Natural killer cell (primary cell): ENCODE results near the gene ABCB4. TPM values are rescaled to one million over a fixed set of nuclear protein-coding genes. Genes with fewer than 3 reads are reported as not detected.

ENCODE experiments used
- ATAC-seq, 3 donors: fragments of 150-1000 bp in 2 of 3; fragments of 200-7000 bp in 1 of 3; cut with Tn5 transposase; 1 replicate in 1 of 3; 2 replicates in 2 of 3; pipeline ENCODE4 v1.10.0; 2021; ENCODE audit warnings: mild to moderate bottlenecking in 2 of 3, moderate library complexity in 2 of 3
- DNase-seq, 2 donors: peaks; one replicate each; pipeline versions ENCODE4 v3.0.0 to v3.0.0-alpha.2; 2013 to 2021; ENCODE audit warnings: mixed read lengths in 1 of 2
- H3K27ac ChIP-seq: one replicate; pipeline ENCODE4 v1.5.1; 2013; ENCODE audit warnings: mild to moderate bottlenecking, low read length
- H3K27me3 ChIP-seq: one replicate; pipeline ENCODE4 v1.6.1; 2013; ENCODE audit warnings: low read length; ENCODE audit not compliant: control insufficient read depth, insufficient read depth
- H3K36me3 ChIP-seq: one replicate; pipeline ENCODE4 v1.6.1; 2013; ENCODE audit warnings: low read length; ENCODE audit not compliant: control insufficient read depth, insufficient read depth
- H3K4me1 ChIP-seq: one replicate; pipeline ENCODE4 v1.6.1; 2013; ENCODE audit warnings: low read length; ENCODE audit not compliant: control insufficient read depth, insufficient read depth
- H3K4me3 ChIP-seq: one replicate; pipeline ENCODE4 v1.5.1; 2013; ENCODE audit warnings: low read length
- H3K9me3 ChIP-seq: one replicate; pipeline ENCODE4 v1.6.1; 2013; ENCODE audit warnings: low read length; ENCODE audit not compliant: control insufficient read depth, insufficient read depth
- H3K27ac Mint-ChIP-seq, 2 donors: one replicate each; pipeline ENCODE4 v1.8.0; 2022; ENCODE audit warnings: mild to moderate bottlenecking in 2 of 2, mixed read lengths in 2 of 2, moderate library complexity in 1 of 2
- H3K27me3 Mint-ChIP-seq, 2 donors: one replicate each; pipeline ENCODE4 v1.8.0; 2022; ENCODE audit warnings: low read depth in 2 of 2, mixed read lengths in 2 of 2
- H3K36me3 Mint-ChIP-seq: one replicate; pipeline ENCODE4 v1.8.0; 2022; ENCODE audit warnings: mixed read lengths
- H3K4me1 Mint-ChIP-seq, 2 donors: one replicate each; pipeline ENCODE4 v1.8.0; 2022; ENCODE audit warnings: mixed read lengths in 2 of 2
- H3K4me3 Mint-ChIP-seq: one replicate; pipeline ENCODE4 v1.8.0; 2022; ENCODE audit warnings: mild to moderate bottlenecking, moderate library complexity, mixed read lengths
- H3K9me3 Mint-ChIP-seq, 2 donors: one replicate each; pipeline ENCODE4 v1.8.0; 2022; ENCODE audit warnings: mixed read lengths in 2 of 2
- WGBS: methylation state at CpG from one replicate; pipeline ENCODE4 v1.1.7; 2013; ENCODE audit warnings: missing lambda C conversion rate; ENCODE audit not compliant: insufficient coverage; 5-methylcytosine and 5-hydroxymethylcytosine counted together
- intact Hi-C: fragments of 100-400 bp; cut with micrococcal nuclease; formaldehyde crosslinking; loops from one replicate; pipeline ENCODE4 v1.14.2; 2022
- total RNA-seq, 4 donors: library from RNA; stranded (reverse); fragments of 120-200 nt in 1 of 4; gene quantifications; one replicate each; pipeline versions ENCODE4 v1.2.3 to v1.2.4, GENCODE V29; 2013 to 2022
- TF ChIP-seq, protein P1 (sequence below): fragments of 200-600 bp; IDR thresholded peaks from one replicate; pipeline ENCODE4 v1.8.0; 2022; ENCODE audit warnings: antibody characterized with exemption

Gene ABCB4
- total RNA-seq, 3 donors from 2014 or later (not counting 1 experiment from before 2014, with no cell fraction given): 0.14 to 0.63 (median 0.50) TPM

DNA sequence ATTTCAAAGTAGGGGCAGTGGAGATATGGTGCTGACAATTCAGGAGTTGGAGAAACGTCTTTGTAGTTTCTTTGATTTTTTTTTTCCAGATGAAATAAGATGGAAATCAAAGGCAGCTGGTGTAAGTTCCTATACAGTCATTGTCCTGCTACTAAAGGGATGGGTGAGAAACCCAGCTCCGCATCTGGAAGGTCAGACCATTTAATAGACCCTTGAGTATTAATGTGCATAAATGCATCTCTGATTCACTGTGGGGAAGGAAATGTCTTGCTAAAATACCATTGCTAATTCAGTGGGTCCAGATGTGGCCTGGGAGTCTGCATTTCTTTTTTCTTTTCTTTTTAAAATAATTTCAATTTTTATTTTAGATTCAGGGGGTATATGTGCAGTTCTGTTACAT is 15.5 kb downstream of the ABCB4 start:
- H3K4me1 Mint-ChIP-seq: no peaks in the 10 kb centered on the region
- TF ChIP-seq, protein P1, sequence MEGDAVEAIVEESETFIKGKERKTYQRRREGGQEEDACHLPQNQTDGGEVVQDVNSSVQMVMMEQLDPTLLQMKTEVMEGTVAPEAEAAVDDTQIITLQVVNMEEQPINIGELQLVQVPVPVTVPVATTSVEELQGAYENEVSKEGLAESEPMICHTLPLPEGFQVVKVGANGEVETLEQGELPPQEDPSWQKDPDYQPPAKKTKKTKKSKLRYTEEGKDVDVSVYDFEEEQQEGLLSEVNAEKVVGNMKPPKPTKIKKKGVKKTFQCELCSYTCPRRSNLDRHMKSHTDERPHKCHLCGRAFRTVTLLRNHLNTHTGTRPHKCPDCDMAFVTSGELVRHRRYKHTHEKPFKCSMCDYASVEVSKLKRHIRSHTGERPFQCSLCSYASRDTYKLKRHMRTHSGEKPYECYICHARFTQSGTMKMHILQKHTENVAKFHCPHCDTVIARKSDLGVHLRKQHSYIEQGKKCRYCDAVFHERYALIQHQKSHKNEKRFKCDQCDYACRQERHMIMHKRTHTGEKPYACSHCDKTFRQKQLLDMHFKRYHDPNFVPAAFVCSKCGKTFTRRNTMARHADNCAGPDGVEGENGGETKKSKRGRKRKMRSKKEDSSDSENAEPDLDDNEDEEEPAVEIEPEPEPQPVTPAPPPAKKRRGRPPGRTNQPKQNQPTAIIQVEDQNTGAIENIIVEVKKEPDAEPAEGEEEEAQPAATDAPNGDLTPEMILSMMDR: no peak
- ATAC-seq: no peak
- H3K36me3 ChIP-seq: no peaks in the 10 kb centered on the region
- intact Hi-C loops: no loop called here
- DNase-seq: no peak
- H3K27ac ChIP-seq: no peak overlapping the region
- no peaks in the 10 kb centered on the region for H3K36me3 Mint-ChIP-seq
- WGBS: 84% methylated on average over 2 of the region's 2 CpGs
- no peaks in the 10 kb centered on the region for H3K9me3 ChIP-seq
- H3K27me3 Mint-ChIP-seq: peaks cover 12 to 14% of the 10 kb centered on the region in 2 donors
- H3K27ac Mint-ChIP-seq: no peak overlapping the region
- H3K4me1 ChIP-seq: no peaks in the 10 kb centered on the region
- H3K4me3 Mint-ChIP-seq: no peak overlapping the region
- H3K27me3 ChIP-seq: no peaks in the 10 kb centered on the region
- H3K9me3 Mint-ChIP-seq: no peaks in the 10 kb centered on the region
- H3K4me3 ChIP-seq: no peak overlapping the region

DNA sequence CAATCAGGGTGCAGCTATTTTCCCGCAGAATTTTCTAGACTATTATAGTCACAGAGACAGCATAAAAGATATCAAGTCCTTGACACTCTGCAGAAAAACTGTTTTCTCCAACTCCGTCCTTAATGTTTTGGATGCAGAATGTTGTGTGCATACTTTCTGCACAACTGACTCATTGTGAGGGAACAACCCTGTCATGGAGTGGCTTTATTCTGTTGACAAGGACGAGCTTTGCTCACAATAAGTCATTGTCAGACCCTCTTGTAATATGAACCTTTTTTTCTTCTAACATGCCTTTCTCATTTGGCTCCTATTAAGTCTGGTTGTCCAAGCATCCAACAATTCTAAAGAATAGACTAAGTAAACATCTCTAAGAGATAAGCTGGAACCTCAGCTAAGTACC is 17.3 kb downstream of the ABCB4 start:
- no peaks in the 10 kb centered on the region for H3K9me3 Mint-ChIP-seq
- no peaks in the 10 kb centered on the region for H3K4me1 ChIP-seq
- no peaks in the 10 kb centered on the region for H3K4me1 Mint-ChIP-seq
- H3K36me3 ChIP-seq: no peaks in the 10 kb centered on the region
- intact Hi-C loops: no loop called here
- WGBS: 98% methylated on average over 3 of the region's 3 CpGs
- no peaks in the 10 kb centered on the region for H3K27me3 ChIP-seq
- no peaks in the 10 kb centered on the region for H3K9me3 ChIP-seq
- H3K27ac ChIP-seq: no peak overlapping the region
- DNase-seq (no peak), ATAC-seq (no peak)
- H3K27ac Mint-ChIP-seq: no peak overlapping the region
- H3K4me3 ChIP-seq: no peak overlapping the region
- TF ChIP-seq, protein P1: no peak
- peaks cover 11 to 12% of the 10 kb centered on the region in 2 donors for H3K27me3 Mint-ChIP-seq
- no peak overlapping the region for H3K4me3 Mint-ChIP-seq
- no peaks in the 10 kb centered on the region for H3K36me3 Mint-ChIP-seq

DNA sequence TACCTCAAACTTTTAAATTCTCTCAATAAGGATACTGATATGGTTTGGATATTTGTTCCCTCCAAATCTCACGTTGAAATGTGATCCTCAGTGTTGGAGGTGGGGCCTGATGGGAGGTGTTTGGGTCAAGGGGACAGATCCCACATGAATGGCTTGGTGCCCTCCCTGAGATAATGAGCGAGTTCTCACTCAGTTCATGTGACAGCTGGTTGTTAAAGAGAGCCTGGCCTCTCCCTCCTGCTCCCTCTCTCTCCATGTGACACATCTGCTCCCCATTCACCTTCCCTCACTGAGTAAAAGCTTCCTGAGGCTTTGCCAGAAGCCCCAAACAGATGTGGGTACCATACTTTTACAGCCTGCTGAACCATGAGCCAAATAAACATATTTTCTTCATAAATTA is 19.2 kb downstream of the ABCB4 start:
- H3K27me3 Mint-ChIP-seq: peaks cover 11 to 27% of the 10 kb centered on the region in 2 donors
- no peaks in the 10 kb centered on the region for H3K36me3 Mint-ChIP-seq
- 64% methylated on average over 2 of the region's 2 CpGs for WGBS
- Histone ChIP-seq H3K4me3 (no peak overlapping the region), H3K27me3 (no peaks in the 10 kb centered on the region), H3K27ac (no peak overlapping the region), H3K9me3 (no peaks in the 10 kb centered on the region), H3K36me3 (no peaks in the 10 kb centered on the region), H3K4me1 (no peaks in the 10 kb centered on the region)
- no peak for ATAC-seq
- no peak for DNase-seq
- H3K27ac Mint-ChIP-seq: no peak overlapping the region
- TF ChIP-seq, protein P1: no peak
- intact Hi-C loops: no loop called here
- H3K9me3 Mint-ChIP-seq: no peaks in the 10 kb centered on the region
- H3K4me3 Mint-ChIP-seq: no peak overlapping the region
- H3K4me1 Mint-ChIP-seq: no peaks in the 10 kb centered on the region

DNA sequence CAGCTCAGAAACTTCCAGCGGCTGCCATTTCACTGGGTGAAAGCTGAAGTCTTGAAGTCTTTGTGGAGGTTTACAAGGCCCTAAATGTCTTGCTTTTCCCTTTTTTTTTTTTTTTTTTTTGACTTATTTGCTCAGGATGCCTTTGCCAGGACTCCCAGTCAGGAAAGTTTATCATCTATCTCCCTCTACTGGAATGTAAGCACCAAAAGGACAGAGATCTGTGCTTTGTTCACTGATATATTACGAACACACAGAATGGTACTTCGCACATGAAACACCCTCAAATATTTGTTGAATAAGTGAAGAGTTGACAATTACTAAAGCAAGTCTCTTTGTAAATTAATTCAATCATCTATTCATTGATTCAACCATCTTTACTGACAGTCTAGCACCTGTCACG is 23.2 kb downstream of the ABCB4 start:
- TF ChIP-seq, protein P1: no peak
- H3K4me1 Mint-ChIP-seq: peaks cover 0 to 5% of the 10 kb centered on the region in 2 donors
- DNase-seq: no peak
- H3K27ac Mint-ChIP-seq: no peak overlapping the region
- Histone ChIP-seq H3K27ac (no peak overlapping the region), H3K4me1 (no peaks in the 10 kb centered on the region), H3K27me3 (no peaks in the 10 kb centered on the region), H3K36me3 (no peaks in the 10 kb centered on the region), H3K9me3 (no peaks in the 10 kb centered on the region), H3K4me3 (no peak overlapping the region)
- intact Hi-C loops: no loop called here
- WGBS: 100% methylated on average over 2 of the region's 4 CpGs
- no peak overlapping the region for H3K4me3 Mint-ChIP-seq
- H3K9me3 Mint-ChIP-seq: no peaks in the 10 kb centered on the region
- no peak for ATAC-seq
- H3K36me3 Mint-ChIP-seq: no peaks in the 10 kb centered on the region
- H3K27me3 Mint-ChIP-seq: peaks cover 11 to 27% of the 10 kb centered on the region in 2 donors
